Mesendoderm (in vitro differentiated cells): Measurements from ENCODE around the gene ZDHHC19.
A peak's percentile ranks its signal among the peaks of the same experiment; 100 is the strongest.

Experiments
- DNase-seq: peaks from one replicate; pipeline ENCODE4 v3.0.0; 2013
- H2AK5ac ChIP-seq: 2 replicates; pipeline ENCODE4 v1.6.1; 2013; ENCODE audit warnings: low read length, inconsistent platforms
- H2BK120ac ChIP-seq: 2 replicates; pipeline ENCODE4 v1.6.1; 2013; ENCODE audit warnings: low read depth, mild to moderate bottlenecking, low read length, moderate library complexity, mixed read lengths
- H2BK15ac ChIP-seq: replicated peaks from 2 replicates; pipeline ENCODE4 v1.6.1; 2013; ENCODE audit warnings: low read depth, mild to moderate bottlenecking, moderate library complexity
- H2BK5ac ChIP-seq: 2 replicates; pipeline ENCODE4 v1.6.1; 2013; ENCODE audit warnings: low read length, inconsistent platforms
- H3K18ac ChIP-seq: 2 replicates; pipeline ENCODE4 v1.6.1; 2013; ENCODE audit warnings: mild to moderate bottlenecking, low read length, mixed read lengths
- H3K23ac ChIP-seq: one replicate; pipeline ENCODE4 v1.6.1; 2013; ENCODE audit warnings: low read length
- H3K27ac ChIP-seq: 2 replicates; pipeline ENCODE4 v1.5.1; 2013; ENCODE audit warnings: low read depth, mild to moderate bottlenecking, inconsistent platforms, low read length, moderate library complexity
- H3K27me3 ChIP-seq: 2 replicates; pipeline ENCODE4 v1.6.1; 2013; ENCODE audit warnings: low read length, control low read depth, mild to moderate bottlenecking, inconsistent platforms; ENCODE audit not compliant: insufficient read depth, poor library complexity
- H3K36me3 ChIP-seq: 2 replicates; pipeline ENCODE4 v1.6.1; 2013; ENCODE audit warnings: low read length, inconsistent platforms; ENCODE audit not compliant: control insufficient read depth, insufficient read depth
- H3K4ac ChIP-seq: one replicate; pipeline ENCODE4 v1.6.1; 2013; ENCODE audit warnings: low read depth, mild to moderate bottlenecking, low read length, moderate library complexity
- H3K4me1 ChIP-seq: 2 replicates; pipeline ENCODE4 v1.6.1; 2013; ENCODE audit warnings: low read depth, low read length, inconsistent platforms; ENCODE audit not compliant: control insufficient read depth
- H3K4me2 ChIP-seq: 2 replicates; pipeline ENCODE4 v1.6.1; 2013; ENCODE audit warnings: low read length
- H3K4me3 ChIP-seq: 2 replicates; pipeline ENCODE4 v1.5.1; 2013; ENCODE audit warnings: mild to moderate bottlenecking, low read length
- H3K56ac ChIP-seq: one replicate; pipeline ENCODE4 v1.6.1; 2013; ENCODE audit warnings: low read length
- H3K79me1 ChIP-seq: 2 replicates; pipeline ENCODE4 v1.6.1; 2013; ENCODE audit warnings: low read length, inconsistent platforms
- H3K79me2 ChIP-seq: 2 replicates; pipeline ENCODE4 v1.6.1; 2013; ENCODE audit warnings: mild to moderate bottlenecking, low read length; ENCODE audit not compliant: control insufficient read depth, insufficient read depth
- H3K9ac ChIP-seq: 2 replicates; pipeline ENCODE4 v1.6.1; 2013; ENCODE audit warnings: low read length, inconsistent platforms
- H4K5ac ChIP-seq: one replicate; pipeline ENCODE4 v1.6.1; 2013; ENCODE audit warnings: low read length
- H4K8ac ChIP-seq: one replicate; pipeline ENCODE4 v1.6.1; 2013; ENCODE audit warnings: low read depth, mild to moderate bottlenecking, control low read depth, low read length, moderate library complexity
- WGBS: extraction: QIAGEN DNeasy Blood & Tissue Kit; methylation state at CpG from one replicate; pipeline ENCODE4 v1.1.7; 2013; ENCODE audit warnings: low lambda C conversion rate, missing lambda C conversion rate; ENCODE audit not compliant: insufficient coverage; ENCODE audit errors: extremely low coverage; 5-methylcytosine and 5-hydroxymethylcytosine counted together

The ZDHHC19 gene

GRCh38 chr3:196181127-196181546, 30.1 kb downstream of the ZDHHC19 start:
- no peaks in the 10 kb centered on the region for H3K79me1 ChIP-seq
- no peak overlapping the region for H2BK5ac ChIP-seq
- no peak overlapping the region for H3K56ac ChIP-seq
- no peaks in the 10 kb centered on the region for H3K79me2 ChIP-seq
- no CpG with 5 or more reads among the region's 10 CpGs for WGBS
- no peak overlapping the region for H3K9ac ChIP-seq
- no peaks in the 10 kb centered on the region for H3K4me1 ChIP-seq
- no peak overlapping the region for H3K27ac ChIP-seq
- no peak overlapping the region for H4K5ac ChIP-seq
- H3K36me3 ChIP-seq = no peaks in the 10 kb centered on the region
- no peak overlapping the region for H3K23ac ChIP-seq
- H2BK120ac ChIP-seq = no peak overlapping the region
- DNase-seq = no peak
- no peak overlapping the region for H3K18ac ChIP-seq
- H2BK15ac ChIP-seq = no peak overlapping the region
- H2AK5ac ChIP-seq = no peak overlapping the region
- no peak overlapping the region for H3K4ac ChIP-seq
- no peak overlapping the region for H3K4me3 ChIP-seq
- no peak overlapping the region for H3K4me2 ChIP-seq
- no peaks in the 10 kb centered on the region for H3K27me3 ChIP-seq
- no peak overlapping the region for H4K8ac ChIP-seq

- Histone ChIP-seq H4K5ac (no peak overlapping the region), H3K4me3 (no peak overlapping the region), H3K79me2 (no peaks in the 10 kb centered on the region), H3K27me3 (no peaks in the 10 kb centered on the region), H4K8ac (no peak overlapping the region), H2AK5ac (no peak overlapping the region), H3K36me3 (no peaks in the 10 kb centered on the region), H3K79me1 (no peaks in the 10 kb centered on the region), H3K23ac (no peak overlapping the region), H3K27ac (no peak overlapping the region), H2BK120ac (no peak overlapping the region), H3K4me2 (no peak overlapping the region), H2BK15ac (no peak overlapping the region), H2BK5ac (no peak overlapping the region), H3K18ac (no peak overlapping the region), H3K9ac (no peak overlapping the region), H3K4ac (no peak overlapping the region), H3K4me1 (no peaks in the 10 kb centered on the region), H3K56ac (no peak overlapping the region)
- no CpG with 5 or more reads among the region's 9 CpGs for WGBS
- DNase-seq = no peak
Observed at GRCh38 chr3:196180346-196180745, 30.9 kb downstream of the ZDHHC19 start.

- Histone ChIP-seq H3K4me1 (no peaks in the 10 kb centered on the region), H4K5ac (no peak overlapping the region), H2AK5ac (no peak overlapping the region), H3K23ac (no peak overlapping the region), H4K8ac (no peak overlapping the region), H2BK120ac (no peak overlapping the region), H3K27ac (no peak overlapping the region), H3K27me3 (no peaks in the 10 kb centered on the region), H3K18ac (no peak overlapping the region), H3K4me3 (no peak overlapping the region), H2BK5ac (no peak overlapping the region), H2BK15ac (no peak overlapping the region), H3K79me1 (no peaks in the 10 kb centered on the region), H3K9ac (no peak overlapping the region), H3K36me3 (no peaks in the 10 kb centered on the region), H3K79me2 (no peaks in the 10 kb centered on the region), H3K4ac (no peak overlapping the region), H3K4me2 (no peak overlapping the region), H3K56ac (peak overlapping the region; percentile 11)
- DNase-seq = peak; percentile 52
- no CpG with 5 or more reads among the region's 24 CpGs for WGBS
Observed at GRCh38 chr3:196179380-196180308, 31.6 kb downstream of the ZDHHC19 start.

- H3K18ac ChIP-seq = no peak overlapping the region
- no peak overlapping the region for H2BK120ac ChIP-seq
- no peaks in the 10 kb centered on the region for H3K79me2 ChIP-seq
- no peak overlapping the region for H4K5ac ChIP-seq
- no peak overlapping the region for H3K4ac ChIP-seq
- WGBS = no CpG with 5 or more reads among the region's 6 CpGs
- no peak overlapping the region for H3K4me2 ChIP-seq
- no peak overlapping the region for H3K23ac ChIP-seq
- H3K56ac ChIP-seq = no peak overlapping the region
- H3K27ac ChIP-seq = no peak overlapping the region
- no peaks in the 10 kb centered on the region for H3K36me3 ChIP-seq
- DNase-seq = no peak
- H3K27me3 ChIP-seq = no peaks in the 10 kb centered on the region
- no peak overlapping the region for H2BK15ac ChIP-seq
- H2AK5ac ChIP-seq = no peak overlapping the region
- H4K8ac ChIP-seq = no peak overlapping the region
- no peaks in the 10 kb centered on the region for H3K4me1 ChIP-seq
- no peaks in the 10 kb centered on the region for H3K79me1 ChIP-seq
- no peak overlapping the region for H3K4me3 ChIP-seq
- H3K9ac ChIP-seq = no peak overlapping the region
- no peak overlapping the region for H2BK5ac ChIP-seq
Observed at GRCh38 chr3:196178993-196179379, 32.2 kb downstream of the ZDHHC19 start.

- no peaks in the 10 kb centered on the region for H3K36me3 ChIP-seq
- no peak overlapping the region for H3K9ac ChIP-seq
- no peak overlapping the region for H3K4me2 ChIP-seq
- H3K4ac ChIP-seq = no peak overlapping the region
- H2BK5ac ChIP-seq = no peak overlapping the region
- no CpG with 5 or more reads among the region's 4 CpGs for WGBS
- H4K8ac ChIP-seq = no peak overlapping the region
- H3K27ac ChIP-seq = no peak overlapping the region
- H3K18ac ChIP-seq = no peak overlapping the region
- H2BK120ac ChIP-seq = no peak overlapping the region
- H3K4me1 ChIP-seq = no peaks in the 10 kb centered on the region
- no peak for DNase-seq
- no peak overlapping the region for H2AK5ac ChIP-seq
- no peaks in the 10 kb centered on the region for H3K79me1 ChIP-seq
- no peak overlapping the region for H3K4me3 ChIP-seq
- H3K23ac ChIP-seq = no peak overlapping the region
- H3K79me2 ChIP-seq = no peaks in the 10 kb centered on the region
- no peak overlapping the region for H4K5ac ChIP-seq
- H3K27me3 ChIP-seq = no peaks in the 10 kb centered on the region
- no peak overlapping the region for H3K56ac ChIP-seq
- H2BK15ac ChIP-seq = no peak overlapping the region
Observed at GRCh38 chr3:196177967-196178366, 33.2 kb downstream of the ZDHHC19 start.
